GM18505 (cell line): ENCODE data around the gene PPARA.

Source experiments
- ATAC-seq: cut with Tn5 transposase; IDR thresholded peaks from one replicate; pipeline ENCODE4 v1.9.1; 2021; ENCODE audit not compliant: unreplicated experiment
- POLR2A ChIP-seq: IDR thresholded peaks from 4 replicates; pipeline ENCODE4 v1.6.1; 2011; ENCODE audit warnings: borderline replicate concordance; ENCODE audit not compliant: insufficient read depth, insufficient read length; ENCODE audit errors: extremely low read depth

Gene PPARA

GRCh38 chr22:46241396-46242007 lies 91.2 kb downstream of the PPARA start:
- no peak for ATAC-seq
- no peak for TF ChIP-seq POLR2A

- no peak for TF ChIP-seq POLR2A
- no peak for ATAC-seq
Measured at GRCh38 chr22:46242076-46242475, 91.8 kb downstream of the PPARA start.

- TF ChIP-seq POLR2A: no peak
- ATAC-seq: no peak
Measured at GRCh38 chr22:46244771-46245170, 94.4 kb downstream of the PPARA start.

GRCh38 chr22:46245511-46245910 lies 95.2 kb downstream of the PPARA start:
- TF ChIP-seq POLR2A: no peak
- no peak for ATAC-seq

- TF ChIP-seq POLR2A: no peak
Measured at GRCh38 chr22:46246178-46246577, 95.9 kb downstream of the PPARA start.

GRCh38 chr22:46247443-46247975 lies 97.2 kb downstream of the PPARA start:
- no peak for TF ChIP-seq POLR2A
- ATAC-seq: no peak

More at GRCh38 chr22:46246178-46246577, 95.9 kb downstream of the PPARA start:
- ATAC-seq: no peak

- peak; percentile 95 for TF ChIP-seq POLR2A
- ATAC-seq: peak; percentile 77
Measured at GRCh38 chr22:46250035-46250782, 99.9 kb downstream of the PPARA start, which contains the start of gene CDPF1. Gene CDPF1, minus strand, starts transcription at chr22:46250293. Its CDS starts 2,009 bp downstream, at chr22:46248284.

- ATAC-seq: peak; percentile 25
- TF ChIP-seq POLR2A: no peak
Measured at GRCh38 chr22:46250783-46251125, 100.4 kb downstream of the PPARA start.

GRCh38 chr22:46251266-46251665 lies 100.9 kb downstream of the PPARA start:
- no peak for TF ChIP-seq POLR2A
- ATAC-seq: no peak

- no peak for TF ChIP-seq POLR2A
- ATAC-seq: no peak
Measured at GRCh38 chr22:46251816-46252380, 101.6 kb downstream of the PPARA start.

- no peak for ATAC-seq
- no peak for TF ChIP-seq POLR2A
Measured at GRCh38 chr22:46256358-46256958, 106.1 kb downstream of the PPARA start.

GRCh38 chr22:46259374-46259773 lies 109.0 kb downstream of the PPARA start:
- no peak for ATAC-seq

GRCh38 chr22:46260038-46260437 lies 109.7 kb downstream of the PPARA start:
- no peak for ATAC-seq
- TF ChIP-seq POLR2A: no peak

More at GRCh38 chr22:46259374-46259773, 109.0 kb downstream of the PPARA start:
- no peak for TF ChIP-seq POLR2A
